NCI-H1930 (cell line): Measurements from ENCODE around the gene TRABD2B.

ENCODE experiments used
- DNase-seq, 2 experiments: peaks; one replicate each; lab custom pipeline; 2025; lab: John Stamatoyannopoulos, UW

TRABD2B gene

DNA sequence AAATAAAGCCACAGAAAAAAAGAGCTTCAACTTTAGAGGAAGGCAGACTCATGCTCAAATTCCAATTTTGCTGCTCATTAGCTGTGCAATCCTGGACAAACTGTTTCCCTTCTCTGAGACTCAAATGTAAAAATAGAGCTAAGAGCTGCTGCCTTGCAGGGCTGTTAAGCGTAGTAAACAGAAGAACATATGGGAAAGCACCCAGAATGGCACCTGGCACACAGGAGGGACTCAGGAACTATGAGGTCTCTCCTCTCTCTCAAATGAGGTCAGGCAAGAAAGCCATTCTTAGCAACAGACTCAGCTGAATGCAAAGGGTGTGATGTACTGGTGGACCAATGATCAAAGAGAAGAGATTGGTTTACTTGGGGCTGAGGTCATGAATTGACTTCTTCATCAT lies 61.3 kb downstream of the TRABD2B start:
- no peak for DNase-seq

- no peak for DNase-seq
Measured at GRCh38 chr1:47935163-47935562, 62.0 kb downstream of the TRABD2B start.

GRCh38 chr1:47934243-47934805 lies 62.9 kb downstream of the TRABD2B start:
- DNase-seq: no peak

- no peak for DNase-seq
Measured at GRCh38 chr1:47932743-47933142, 64.4 kb downstream of the TRABD2B start.

DNA sequence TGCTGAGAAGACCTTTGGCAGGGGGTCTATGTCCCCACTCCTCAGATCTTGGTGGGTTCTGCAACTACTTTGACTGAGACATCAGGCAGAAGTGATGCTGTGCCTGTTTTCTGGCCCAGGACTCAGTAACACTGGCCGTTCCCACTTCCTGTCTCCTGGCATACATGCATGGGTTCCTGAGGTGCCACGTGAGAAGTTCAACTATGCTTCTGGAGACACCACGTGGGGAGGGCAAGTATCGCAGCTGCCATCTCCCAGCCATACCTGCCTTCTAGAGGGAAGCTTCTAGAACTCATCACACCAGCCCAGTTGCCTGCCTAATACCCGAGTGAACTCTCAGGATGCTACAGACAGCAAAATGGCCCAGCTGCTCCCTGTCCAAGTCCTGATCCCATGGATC lies 65.8 kb downstream of the TRABD2B start:
- no peak for DNase-seq

DNA sequence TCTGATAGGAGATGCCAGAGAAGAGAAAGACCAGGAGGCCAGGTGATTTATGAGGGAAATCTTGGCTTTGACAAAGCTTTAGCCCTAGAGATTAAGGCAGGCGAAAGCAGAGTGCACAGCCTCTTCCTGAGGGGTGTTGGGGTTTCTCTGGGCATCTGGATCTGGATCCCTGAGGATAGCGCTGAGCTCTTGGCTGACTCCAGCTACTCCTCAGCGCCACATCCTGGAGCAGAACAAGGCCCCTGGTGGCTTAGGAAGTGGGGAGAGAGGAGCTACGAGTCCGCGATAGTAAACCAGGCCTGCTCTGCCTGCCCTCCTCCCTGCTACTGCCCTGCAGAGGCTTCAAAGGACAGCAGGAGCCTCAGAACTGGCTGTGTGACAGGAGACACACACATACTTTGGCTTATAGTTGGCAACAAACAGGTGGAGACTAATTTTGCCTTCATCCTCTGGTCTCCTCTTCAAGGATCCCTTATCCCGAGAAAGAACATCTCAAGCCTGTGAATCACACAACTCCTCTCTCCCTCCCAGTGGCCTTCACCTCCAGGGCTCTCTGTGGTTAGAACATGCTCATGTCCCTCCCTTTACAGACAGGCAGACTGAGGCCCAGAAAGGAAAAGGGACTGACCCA lies 66.9 kb downstream of the TRABD2B start:
- no peak for DNase-seq

DNA sequence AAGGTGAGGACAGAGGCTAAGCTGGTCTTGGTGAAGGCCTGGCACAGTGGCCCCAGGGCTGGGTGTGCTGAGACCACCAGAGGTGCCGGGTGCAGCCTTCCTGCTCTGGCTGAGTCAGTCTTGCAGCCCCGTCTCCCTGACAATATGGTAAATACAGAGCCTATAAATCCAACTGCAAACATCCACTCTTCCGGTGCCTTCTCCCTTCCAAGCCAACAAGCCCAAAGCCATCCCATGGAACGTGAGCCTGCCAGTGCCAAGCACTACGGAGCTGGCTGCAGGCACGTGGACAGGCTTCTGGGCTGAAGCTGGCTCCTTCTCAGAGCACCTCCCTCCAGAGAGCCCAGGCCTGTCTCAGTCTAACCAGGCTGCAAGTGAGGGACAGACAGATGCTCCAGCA lies 70.0 kb downstream of the TRABD2B start:
- DNase-seq: no peak

DNA sequence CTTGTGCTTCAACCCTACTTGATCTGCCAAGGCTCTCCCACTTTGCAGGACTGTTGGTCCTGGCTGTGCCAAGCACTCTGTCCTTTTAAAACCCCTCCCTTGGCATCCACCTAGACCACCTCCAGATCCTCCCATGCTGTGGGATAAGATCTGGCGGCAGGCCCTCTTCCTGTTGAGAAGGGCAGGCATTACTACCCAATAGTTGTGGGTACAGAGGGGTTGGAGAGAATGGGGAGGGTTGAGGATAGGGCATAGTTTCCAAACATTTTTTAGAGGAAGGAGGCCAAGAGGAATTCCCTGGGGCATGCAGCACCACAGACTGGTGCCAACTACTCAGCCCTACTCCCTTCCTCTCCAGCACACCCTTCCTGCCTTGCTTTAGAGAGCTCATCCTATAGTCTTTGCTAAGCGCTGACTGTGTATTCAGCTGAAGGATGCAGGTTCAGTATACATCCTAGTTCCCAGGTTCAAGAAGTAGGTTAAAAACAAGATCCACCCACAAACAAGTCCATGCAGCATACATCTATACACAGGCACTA lies 70.7 kb downstream of the TRABD2B start:
- no peak for DNase-seq

- DNase-seq: no peak
Measured at GRCh38 chr1:47924270-47925048, 72.7 kb downstream of the TRABD2B start.

GRCh38 chr1:47921935-47922415 lies 75.2 kb downstream of the TRABD2B start:
- DNase-seq: no peak

- no peak for DNase-seq
Measured at GRCh38 chr1:47919113-47919833, 77.9 kb downstream of the TRABD2B start.

- DNase-seq: no peak
Measured at GRCh38 chr1:47918257-47918867, 78.8 kb downstream of the TRABD2B start.

- no peak for DNase-seq
Measured at GRCh38 chr1:47917687-47918086, 79.5 kb downstream of the TRABD2B start.

DNA sequence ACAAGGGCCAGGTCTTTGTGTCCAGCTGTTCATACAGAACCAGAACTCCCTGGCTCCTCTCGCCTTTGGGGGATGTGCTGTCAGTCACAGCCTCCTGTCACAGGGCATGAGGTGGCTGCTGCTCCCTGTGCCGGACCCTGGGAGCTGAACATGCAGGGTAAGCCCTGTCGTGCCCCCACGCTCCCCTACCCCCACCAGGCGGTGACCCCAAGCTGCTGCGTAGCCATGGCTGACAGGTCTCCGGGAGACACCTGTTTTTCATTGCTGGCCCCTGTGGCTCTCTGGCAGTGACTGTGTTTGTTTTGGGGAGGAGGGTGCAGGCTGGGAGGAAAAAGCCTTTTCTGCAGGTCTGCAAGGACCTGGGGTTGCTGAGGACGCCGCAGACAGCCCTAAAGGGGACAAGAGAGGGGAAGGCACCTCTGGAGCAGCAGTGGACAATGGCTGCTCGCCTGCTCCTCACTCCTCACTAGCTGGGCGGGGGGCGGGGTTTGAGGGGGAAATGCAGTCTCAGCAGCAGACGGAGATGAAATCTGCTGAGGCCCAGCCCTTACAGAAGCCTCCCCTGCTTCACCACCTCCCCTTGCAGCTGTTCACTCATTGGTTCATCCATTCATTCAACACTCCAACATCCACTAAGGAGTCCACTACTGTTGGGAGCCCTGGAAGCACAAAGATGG lies 81.4 kb downstream of the TRABD2B start:
- DNase-seq: no peak

- no peak for DNase-seq
Measured at GRCh38 chr1:47914952-47915676, 82.1 kb downstream of the TRABD2B start.

DNA sequence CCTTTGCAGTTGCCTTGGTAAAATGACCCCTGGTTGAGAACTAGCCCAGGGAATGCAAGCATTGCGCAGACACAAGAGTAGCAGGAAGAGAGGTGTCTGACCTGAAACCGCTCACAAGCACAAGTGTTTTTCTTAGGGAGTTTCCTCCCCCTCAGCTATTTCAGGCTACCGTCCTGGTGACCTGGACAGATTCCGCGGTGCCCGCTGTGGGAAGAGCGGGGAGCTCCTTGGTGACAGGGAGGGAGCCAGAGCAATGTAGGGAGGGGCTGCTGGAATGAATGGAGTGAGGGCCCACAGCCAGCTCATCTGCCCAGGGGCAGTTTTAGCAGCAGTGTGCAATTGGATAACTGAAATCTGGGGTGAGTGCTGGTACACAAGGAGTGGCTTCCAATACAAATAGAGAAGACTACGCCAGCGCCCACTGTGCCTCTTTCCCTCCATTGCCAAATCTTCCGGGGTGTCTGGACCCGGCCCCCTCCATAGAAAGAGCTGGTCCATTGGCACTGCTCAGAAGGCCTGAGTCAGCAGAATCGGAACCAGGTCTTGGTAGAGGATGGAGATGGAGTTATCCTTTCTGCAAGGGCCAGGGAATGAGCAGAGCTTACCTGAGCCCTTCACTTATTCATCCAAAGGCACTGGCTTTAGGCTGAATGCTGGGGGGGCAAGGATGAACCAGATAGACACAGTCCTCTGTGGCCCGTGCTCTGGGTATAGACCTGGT lies 82.8 kb downstream of the TRABD2B start:
- no peak for DNase-seq

- no peak for DNase-seq
Measured at GRCh38 chr1:47913225-47913823, 83.9 kb downstream of the TRABD2B start.

- no peak for DNase-seq
Measured at GRCh38 chr1:47912756-47913155, 84.4 kb downstream of the TRABD2B start.

- DNase-seq: no peak
Measured at GRCh38 chr1:47911892-47912291, 85.3 kb downstream of the TRABD2B start.

DNA sequence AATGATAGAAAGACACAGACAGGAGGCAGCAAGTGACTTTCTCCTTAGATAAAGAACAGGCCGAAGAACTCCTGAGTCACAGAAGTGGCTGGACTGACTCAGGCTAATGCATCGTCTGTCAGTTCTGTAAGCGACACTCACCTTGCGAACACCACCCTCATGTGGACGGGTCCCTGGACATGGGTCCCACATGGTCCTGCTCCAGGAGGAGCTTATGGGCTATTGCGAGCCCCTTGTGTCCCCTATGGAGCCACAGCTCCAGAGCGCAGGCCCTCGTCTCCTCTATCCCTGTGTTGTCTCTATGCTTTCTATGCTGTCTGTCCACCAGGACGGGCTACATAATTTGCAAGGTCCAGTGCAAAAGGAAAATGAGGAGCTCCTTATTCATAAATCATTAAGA lies 85.8 kb downstream of the TRABD2B start:
- DNase-seq: no peak
